GDM1 (cell line): ENCODE data around the gene SYP.

Experiments
- DNase-seq: peaks from one replicate; lab custom pipeline; 2025; lab: John Stamatoyannopoulos, UW

The SYP gene

DNA sequence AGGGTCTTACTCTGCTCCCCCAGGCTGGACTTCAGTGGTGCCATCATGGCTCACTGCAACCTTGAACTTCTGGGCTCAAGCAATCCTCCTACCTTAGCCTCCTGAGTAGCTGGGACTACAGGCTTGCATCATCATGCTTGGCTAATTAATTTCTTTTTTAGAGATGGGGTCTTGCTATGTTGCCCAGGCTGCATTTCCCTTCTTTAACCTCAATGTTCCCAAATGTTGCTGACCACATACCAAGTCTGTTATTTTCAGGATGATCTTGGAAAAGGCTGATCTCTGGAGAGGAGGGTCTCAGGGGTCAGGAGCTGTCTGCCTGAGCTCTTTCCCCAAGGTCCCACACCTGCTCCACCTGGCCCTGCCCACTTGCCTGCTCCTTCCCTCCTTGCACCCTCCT lies 20.1 kb upstream of the SYP start:
- no peak for DNase-seq

DNA sequence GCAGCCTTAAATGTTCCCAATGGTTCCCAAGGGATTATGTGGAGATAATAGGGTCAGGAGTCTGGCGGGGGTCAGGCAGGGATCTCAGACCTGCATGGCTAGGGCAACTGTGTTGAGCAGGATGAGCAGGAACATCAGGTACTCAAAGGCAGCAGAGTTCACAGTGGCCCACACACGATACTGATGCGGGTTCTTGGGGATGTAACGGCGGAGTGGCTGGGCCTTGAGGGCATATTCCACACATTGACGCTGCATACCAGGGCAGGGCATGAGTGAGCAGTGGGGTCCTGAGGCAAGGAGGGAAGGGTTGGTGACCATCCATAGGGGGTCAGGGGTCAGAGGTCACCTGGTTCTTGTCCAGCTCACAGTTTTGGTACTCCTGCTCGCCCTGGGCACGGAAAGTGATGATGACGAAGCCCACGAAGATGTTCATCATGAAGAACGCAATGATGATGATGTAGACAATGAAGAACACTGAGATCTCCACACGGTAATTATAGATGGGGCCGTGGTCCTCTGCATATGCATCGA lies 15.1 kb upstream of the SYP start:
- DNase-seq: no peak

DNA sequence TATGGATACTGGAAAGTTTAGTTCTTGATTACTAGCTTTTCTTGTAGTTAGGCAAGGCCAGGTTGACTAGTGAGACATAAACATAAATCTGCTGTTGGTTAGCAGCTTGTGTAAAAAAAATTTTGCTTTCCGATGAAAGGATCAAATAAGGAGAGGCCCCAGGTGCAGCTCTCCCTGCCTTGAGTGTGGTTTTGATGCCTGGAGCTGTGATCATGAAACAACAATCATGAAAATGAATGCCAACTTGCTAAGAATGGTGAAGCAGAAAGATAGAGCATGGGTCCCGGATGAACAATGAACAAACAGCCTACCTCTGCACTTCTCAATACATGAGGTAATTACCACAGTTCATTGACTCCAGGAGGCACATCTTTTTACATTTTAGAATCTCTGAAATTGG lies 14.4 kb upstream of the SYP start:
- DNase-seq: no peak

DNA sequence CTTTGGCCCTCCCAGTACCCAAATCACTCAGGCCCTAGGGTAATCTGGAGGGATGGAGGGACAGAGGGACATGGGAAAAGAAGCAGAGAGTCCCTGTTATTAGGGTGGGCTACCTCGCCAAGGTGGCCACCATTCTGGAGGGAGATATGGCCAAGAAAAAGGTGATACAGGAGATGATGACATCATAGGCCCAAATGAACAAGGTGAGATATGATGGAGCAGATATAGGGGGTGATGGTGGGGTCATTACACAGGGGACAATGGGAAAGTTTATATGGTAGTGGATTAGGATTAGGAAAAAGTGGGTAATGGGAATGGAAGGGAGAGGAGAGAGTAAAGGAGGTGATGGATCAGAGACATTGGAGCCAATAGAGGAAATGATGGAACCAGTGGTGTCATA lies 12.9 kb upstream of the SYP start:
- DNase-seq: no peak

DNA sequence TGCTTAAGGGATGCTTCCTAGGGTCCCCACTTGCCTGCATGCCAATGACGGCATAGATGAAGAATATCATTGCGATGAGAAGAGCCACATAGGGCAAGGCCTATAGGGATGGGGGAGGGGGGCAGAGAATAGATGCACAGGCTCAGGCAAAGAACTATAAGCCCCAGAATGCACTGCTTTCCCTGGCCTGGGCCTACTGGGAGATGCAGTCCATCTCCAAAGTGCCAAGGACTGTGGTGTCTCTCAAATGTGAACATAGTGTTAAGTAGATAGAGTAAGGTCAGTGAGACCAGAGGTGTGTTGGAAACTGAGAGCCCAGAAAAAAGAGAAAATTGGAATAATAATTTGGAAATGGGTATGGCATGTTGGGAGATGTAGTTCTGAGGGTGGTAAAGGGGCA lies 12.2 kb upstream of the SYP start:
- DNase-seq: no peak

DNA sequence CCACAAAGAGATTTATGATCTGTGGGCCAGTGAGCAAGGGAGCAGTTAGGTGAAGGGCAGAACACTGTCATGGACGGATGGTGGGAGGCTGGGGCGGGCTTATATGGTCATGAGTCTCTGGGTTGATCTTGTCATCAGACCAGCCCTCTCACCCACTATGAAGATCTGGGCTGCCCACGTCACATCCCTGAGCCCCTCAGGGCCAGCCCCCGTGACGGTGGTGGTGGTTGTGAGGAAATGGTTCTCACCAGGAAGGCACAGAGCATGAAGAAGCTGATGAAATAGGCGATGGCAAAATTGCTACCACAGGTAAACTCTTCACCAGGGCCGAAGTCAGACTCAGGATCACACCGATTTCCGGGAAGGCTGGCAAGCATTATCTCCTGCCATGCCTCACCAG lies 11.1 kb upstream of the SYP start:
- DNase-seq: no peak

DNA sequence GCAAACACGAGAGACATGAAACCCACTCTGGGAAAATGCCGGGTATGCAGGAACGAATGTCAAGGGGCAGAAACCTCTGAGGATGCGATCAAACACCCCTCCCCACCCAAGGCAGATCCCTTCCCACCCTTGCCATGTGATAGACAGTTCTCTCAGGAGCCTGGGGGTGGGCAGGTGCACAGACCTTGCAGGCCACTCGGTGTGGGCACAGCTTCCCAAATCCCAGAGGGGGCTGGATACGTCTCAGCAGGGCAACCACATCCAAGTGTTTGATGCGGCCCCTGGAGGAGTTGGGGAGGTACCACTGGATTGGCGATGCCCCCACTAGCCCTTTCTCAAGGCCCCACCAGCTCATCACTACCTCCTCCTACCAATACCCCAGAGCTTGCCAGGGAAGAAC lies 10.4 kb upstream of the SYP start:
- DNase-seq: no peak

DNA sequence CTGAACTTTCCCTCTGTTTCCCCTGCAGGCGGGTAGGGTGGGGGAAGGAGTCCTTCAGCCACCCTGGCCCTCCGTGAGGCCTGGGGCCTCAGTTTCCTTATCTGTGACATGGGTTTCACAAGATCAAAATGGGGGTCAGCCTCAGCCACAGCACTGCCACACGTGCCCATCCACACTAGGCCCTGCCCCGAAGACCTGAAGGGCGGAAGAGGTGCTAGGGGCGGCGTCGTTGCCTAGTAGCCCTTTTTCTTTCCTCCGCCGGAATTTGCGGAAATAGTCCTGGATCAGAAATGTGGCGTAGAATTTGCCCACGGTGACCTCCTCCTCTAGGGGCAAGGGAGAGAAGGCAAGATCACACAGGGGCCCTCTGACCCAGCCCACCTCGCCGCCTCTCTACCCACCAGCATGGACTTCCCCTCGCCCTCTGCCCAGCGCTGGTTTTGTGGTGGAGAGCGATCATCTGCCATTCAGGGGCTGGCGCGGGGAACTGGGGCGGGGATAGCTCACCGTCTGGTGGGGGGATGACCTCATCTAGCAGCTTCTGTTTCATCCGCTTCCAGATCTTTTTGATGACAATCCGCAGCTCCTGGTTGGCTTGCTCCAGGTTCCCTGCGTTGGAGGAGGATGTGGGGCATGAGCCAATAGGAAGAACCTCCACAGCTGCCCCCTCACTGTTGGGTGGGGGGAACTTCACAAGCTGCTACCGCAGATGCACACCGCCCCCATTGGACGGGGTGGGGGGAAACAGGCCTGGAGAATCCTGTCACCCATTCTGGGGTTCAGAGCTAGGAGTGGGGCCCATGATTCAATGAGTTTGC lies 9.7 kb upstream of the SYP start:
- DNase-seq: no peak

DNA sequence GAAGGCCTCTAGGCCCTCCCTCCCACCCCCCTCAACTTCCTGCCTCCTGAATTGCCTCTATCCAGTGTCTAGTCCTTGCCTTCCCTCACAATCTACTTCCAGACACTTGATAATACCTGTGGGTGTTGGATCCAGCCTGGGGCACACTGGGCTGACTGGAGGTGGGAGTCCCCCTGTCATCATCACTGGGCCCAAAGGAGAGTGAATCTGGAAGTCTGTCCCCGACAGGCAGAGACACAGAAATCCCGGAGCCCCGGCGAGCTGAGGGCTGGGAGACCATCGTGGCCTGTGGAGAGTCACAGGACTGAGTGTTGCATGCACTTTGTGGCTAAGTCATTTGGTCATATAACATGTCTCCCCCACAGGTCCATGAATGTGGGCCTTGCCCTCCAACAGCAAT lies 8.4 kb upstream of the SYP start:
- DNase-seq: no peak

DNA sequence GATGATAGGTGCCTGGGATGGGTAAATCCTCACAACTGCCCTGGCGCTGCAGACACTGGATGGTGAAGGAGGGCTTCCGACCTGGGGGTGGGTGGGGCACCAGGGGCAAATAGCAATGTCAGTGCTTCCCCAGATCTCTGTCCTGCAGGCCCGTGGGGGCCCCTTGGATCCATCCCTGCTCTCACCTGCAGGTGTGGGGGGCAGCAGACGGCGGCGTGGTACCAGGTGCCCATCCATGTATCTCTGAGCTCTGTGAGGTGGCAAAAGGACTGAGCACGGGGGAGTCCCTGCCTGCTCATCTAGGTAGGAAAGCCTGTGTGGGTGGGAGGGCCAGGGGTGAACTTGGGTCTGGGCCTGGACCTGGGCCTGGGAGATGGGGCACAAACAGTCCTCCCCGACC lies 6.5 kb upstream of the SYP start:
- DNase-seq: no peak

DNA sequence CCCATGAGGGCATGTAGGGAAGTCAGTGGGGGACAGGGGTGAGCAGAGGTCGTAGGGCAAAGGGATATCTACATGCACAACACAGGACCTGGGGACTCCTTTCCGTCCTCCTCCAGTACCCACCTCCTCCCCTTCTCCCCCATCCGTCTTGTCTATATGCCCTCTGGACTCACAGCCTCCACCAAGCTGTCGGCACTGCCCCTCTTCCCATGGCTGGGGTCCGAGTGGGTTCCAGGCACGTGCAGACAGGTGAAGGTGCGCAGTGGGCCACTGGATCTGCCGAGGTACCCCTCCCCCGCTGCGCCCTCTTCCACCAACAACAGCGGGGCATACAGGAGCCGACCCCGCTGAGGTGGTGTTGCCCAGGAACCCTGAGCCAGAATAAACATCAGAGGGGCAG lies 5.5 kb upstream of the SYP start:
- DNase-seq: no peak

DNA sequence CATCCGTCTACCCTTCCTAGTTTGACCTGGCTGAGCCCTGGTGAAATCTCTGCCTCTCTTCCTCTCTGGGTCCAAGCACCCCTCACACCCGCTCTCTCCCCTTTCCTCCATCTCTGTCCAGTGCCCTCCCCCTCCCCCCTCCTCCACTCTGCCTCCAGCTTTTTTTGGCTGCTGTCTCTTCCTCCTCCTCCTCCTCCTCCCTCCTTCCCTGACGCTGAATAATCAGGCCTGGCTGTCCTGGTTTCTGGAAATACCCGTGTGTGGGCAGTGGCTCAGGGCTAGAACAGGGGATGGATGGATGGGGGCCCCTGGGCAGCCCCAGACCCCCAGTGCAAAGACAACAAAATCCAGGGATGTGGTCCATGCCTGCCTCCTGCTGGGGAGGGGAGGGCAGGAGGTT lies 4.7 kb upstream of the SYP start:
- no peak for DNase-seq

DNA sequence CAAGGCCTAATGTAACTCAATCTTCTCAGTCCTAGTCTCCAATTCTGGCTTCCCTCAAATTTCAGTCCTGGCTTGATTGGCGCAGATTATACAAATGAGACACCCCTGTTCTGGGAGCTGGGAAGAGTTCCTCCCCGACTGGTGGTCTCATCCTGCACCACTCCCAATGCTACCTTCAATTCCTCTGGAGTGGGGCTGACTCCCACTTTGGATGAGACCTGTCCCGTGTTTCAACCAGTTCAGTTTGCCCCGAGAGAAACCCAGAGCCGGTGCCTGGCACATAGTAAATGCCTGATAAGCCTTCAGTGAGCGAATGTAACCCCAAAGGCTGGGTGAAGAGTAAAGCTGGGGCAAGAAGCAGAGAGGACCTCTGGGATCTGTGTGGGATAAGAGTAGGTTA lies 4.0 kb upstream of the SYP start:
- no peak for DNase-seq

DNA sequence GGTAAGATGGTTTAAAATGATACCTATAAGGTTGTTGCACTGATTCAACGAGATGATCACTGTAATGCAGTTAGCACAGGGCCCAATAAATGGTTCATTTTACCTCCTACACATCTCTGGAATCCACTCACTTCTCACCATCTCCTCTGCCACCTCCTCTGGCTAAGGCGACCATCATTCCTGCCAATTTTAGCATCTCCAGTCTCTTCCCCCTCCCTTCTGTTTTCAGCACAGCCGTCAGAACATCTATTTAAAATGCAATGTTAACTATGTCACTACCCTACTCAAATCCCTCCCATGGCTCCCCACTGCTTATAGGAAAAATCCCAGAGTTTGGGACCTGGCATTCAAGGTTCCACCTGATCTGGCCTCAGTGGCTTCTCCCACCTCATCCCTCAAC lies 3.5 kb upstream of the SYP start:
- no peak for DNase-seq

DNA sequence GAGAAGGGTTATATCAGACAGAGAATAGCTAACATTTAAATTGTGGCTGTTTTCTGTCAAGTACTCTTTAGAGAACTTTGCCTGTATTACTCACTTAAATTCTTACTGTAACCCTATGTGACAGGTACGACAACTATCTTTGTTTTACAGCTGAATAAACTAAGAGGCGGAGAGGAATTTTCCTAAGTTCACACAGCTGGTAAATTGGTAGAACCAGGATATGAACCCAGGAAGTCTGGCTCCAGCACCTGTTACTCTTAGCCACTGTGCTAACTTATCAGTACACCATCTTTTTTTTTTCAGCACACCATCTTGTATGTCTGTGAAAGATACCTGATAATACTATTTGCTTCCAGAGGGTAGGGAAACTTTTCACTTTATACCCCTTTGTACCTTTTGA lies 2.0 kb upstream of the SYP start:
- no peak for DNase-seq

DNA sequence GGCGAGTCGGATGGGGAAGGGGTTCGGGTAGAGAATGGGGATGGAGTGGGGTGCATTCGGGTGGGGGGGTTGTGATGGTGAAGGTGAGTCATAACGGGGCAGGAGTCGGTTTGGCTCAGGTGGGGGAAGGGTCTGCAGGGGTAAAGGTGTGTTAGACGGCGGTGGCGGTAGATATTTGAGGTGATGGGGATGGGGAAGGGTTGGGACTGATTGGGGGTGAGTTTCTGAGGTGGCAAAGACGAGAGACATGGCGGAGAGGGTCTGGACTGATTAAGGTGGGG lies 738 bp downstream of the SYP start:
- DNase-seq: no peak

DNA sequence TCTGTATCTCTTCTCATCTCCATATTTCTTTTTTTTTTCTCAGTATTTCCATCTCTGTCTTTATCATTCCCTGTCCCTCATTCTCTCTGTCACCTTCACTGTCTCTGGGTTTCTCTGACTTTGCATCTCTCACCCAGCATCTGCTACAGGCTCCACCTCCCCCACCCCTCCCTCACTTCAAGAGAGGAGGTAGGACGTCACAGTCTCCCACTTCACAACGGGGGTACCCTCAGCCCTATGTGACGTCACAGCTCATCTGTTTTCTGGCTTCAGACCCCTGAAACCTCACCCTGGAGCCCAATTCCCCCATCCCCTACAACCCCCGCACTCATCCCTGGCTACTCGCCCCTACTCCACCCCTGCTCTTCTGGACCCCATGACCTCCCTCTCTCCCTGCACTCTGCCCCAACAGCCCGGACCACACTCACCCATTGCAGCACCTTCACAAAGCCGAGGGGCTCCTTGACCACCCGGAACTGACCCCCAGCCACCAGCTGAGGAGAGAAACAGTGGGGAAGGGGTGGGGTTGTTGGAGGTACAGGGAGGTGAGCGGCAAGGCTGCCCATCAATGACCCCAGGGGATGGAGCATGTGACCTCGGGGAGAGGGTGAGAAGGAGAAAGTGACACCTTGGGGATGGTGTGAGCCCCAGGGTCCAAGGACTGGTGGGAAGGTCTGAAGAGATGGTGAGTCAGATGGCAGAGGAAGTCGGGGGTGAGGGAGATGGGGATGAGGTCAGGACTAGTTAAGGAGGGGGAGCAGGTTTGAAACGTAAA lies 1.3 kb downstream of the SYP start:
- DNase-seq: no peak

DNA sequence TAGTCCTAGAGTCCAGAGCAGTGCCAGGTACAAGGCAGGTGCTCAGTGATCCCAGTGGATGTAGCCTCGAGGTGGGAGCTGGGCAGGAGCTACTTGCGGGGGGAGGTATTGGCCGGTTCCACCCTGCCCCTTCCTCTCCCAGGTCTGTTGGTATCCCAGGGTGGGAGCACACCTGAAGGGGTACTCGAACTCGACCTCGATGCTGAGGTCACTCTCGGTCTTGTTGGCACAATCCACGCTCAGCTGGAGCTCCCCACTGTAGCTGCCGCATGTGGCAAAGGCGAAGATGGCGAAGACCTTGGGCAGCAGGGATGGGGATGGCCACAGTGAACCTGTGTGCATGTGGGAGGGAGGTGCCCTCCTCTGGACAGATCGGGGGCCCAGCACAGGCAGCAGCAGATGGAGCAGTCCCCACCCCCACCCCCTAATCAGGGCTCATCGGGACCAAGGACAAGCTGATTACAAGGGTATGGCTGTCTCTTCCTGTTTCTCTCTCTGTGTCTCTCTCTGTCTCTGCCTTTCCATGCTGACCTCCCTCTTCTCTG lies 2.4 kb downstream of the SYP start:
- no peak for DNase-seq

DNA sequence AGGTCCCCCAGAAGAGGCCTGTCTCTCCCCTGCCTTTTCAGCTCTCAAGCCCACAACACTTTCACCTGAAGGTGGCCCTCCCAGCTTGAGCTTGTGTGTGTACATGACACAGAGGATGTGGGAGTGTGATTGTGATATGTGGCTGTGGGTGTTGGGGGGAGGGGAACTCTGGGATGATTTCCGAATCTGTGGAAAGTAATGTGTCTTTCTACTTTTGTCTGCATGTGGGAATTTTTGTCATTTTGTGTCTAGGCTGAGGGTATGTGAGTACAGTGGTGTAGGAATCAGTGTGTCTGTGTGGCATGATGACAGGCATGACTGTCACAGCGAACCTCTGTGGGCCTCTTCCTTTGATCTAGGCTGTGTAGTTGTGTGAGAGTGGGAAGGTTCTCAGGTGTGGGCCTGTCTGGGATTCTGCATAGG lies 6.4 kb downstream of the SYP start:
- DNase-seq: no peak

DNA sequence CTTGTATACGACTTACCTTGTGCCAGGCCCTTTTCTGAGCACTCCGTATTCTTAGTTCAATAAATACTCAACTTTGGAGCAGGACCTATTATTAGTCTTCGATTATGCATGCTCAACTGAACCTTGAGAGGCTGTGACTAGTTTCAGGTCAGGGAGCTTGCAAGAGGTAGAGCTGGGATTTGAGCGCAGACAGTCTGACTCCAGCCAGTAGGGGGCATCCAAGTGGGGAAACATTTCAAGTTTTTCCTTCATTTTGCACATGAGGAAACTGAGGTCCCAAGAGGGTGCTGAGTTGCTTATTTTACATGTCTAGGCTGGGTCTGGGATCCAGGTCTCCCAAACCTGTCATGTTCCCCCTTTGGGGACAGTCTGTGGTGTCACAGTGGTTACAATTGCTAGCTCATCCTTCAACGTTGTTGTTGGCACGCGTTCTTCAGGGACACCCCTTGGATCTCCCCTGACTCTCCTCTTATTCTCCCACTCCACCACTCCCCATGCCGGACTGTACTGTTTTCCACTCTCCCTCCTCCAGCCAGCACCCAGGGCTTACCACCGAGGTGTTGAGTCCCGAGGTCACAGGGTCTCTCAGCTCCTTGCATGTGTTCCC lies 7.2 kb downstream of the SYP start:
- DNase-seq: no peak

DNA sequence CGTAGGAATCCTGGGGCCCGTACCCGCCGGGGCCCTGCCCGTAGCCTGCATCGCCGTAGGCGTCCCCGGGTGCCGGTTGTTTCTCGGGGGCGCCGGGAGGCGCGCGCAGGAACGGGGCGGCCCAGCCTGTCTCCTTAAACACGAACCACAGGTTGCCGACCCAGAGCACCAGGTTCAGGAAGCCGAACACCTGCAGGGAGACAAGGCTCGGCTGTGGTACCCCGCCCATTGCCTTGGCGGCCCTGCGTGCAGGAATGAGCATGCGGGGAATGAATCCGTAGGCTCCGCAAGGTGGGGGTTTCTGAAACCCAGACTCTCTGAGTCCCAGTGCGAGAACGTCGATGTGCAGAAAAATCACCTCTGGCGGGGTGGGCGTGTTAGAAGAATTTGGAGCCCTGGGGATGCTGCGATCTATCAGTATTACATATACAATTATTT lies 8.4 kb downstream of the SYP start:
- DNase-seq: no peak

DNA sequence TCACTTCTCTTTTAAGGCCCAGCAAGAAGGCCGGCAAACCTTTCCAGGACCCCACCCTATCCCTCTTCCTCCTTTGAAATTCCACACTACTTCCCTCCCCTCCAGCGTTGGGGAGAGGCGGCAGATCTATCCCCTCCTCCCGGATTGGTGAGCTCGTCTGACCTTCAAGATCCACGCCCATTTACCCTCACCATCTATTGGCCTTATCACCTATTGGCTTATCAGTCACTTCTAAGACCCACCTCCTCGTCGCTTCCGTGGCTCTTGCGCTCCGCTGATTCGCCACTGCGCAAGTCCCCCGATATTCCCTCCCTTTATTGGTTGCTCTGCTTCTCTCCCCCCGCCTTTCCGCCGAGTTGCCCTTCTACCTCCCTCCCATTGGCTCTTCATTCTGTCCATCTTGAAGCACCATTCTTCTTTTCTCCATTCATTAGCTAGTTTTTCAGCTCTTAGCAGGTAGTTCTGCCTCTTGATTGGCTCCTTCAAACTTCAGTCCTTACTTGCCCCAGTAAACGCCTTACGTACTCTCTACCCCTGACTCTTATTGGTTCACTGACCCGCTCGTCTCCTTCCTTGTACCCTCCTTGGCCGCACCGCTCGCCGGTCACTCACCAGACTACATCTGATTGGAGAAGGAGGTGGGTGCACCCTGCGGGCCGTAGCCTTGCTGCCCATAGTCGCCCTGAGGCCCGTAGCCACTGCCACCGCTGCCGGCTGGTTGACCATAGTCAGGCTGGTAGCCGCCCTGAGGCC lies 9.0 kb downstream of the SYP start:
- peak; percentile 96 for DNase-seq
